ENCODE data around the gene ZNF554. TPM values are rescaled to one million over a fixed set of nuclear protein-coding genes. Genes with fewer than 3 reads are reported as not detected.

ZNF554 gene
- polyA plus RNA-seq, 2 of the 4 experiments (the other 2 are of a cell fraction): 0.54 to 0.65 TPM

- no peak for FAIRE-seq
- no peak for ATAC-seq
- Histone ChIP-seq H3K9me3 (peaks cover 8% of the 10 kb centered on the region; the same call in 1 of the 3 replicates), H3K4me1 (no peaks in the 10 kb centered on the region; the same call in 2 of the 3 replicates), H3K27ac (no peak overlapping the region), H3K4me3 (no peak overlapping the region), H3K4me2 (no peak overlapping the region)
- POLR2A ChIA-PET: no interaction called here
- no peak for DNase-seq (ENCODE audit: low read depth in 1 of 2, low spot score in 1 of 2)
- CTCF ChIA-PET: no interaction called here
- TF ChIP-seq HMGXB4 (CRISPR knock-in tag; IDR thresholded peaks at IDR 0.05; ENCODE audit: borderline replicate concordance) (no peak), MAZ (IDR thresholded peaks at IDR 0.05; ENCODE audit: borderline replicate concordance, low read depth, low read length) (no peak), CHD2 (IDR thresholded peaks at IDR 0.05; ENCODE audit: low read length, partially characterized antibody) (no peak), USF2 (IDR thresholded peaks at IDR 0.05) (no peak), MAX (IDR thresholded peaks at IDR 0.05) (no peak), HES2 (IDR thresholded peaks at IDR 0.05) (no peak), HOXA7 (CRISPR knock-in tag; IDR thresholded peaks at IDR 0.05) (no peak), SREBF2 (IDR thresholded peaks at IDR 0.05) (no peak), SMC3 (IDR thresholded peaks at IDR 0.05) (no peak), ZNF302 (CRISPR knock-in tag; IDR thresholded peaks at IDR 0.05) (no peak), RARB (CRISPR knock-in tag; IDR thresholded peaks at IDR 0.05) (no peak), FOSB (CRISPR knock-in tag; IDR thresholded peaks at IDR 0.05) (no peak), ELK1 (IDR thresholded peaks at IDR 0.05; ENCODE audit: low read depth, low read length) (no peak), RNF2 (IDR thresholded peaks at IDR 0.05; ENCODE audit: borderline replicate concordance, low read depth) (no peak), CTCF (IDR thresholded peaks at IDR 0.05) (no peak), CBX8 (IDR thresholded peaks at IDR 0.05) (no peak), HOXB13 (CRISPR knock-in tag; IDR thresholded peaks at IDR 0.05; ENCODE audit: low read depth) (no peak), ESRRA (IDR thresholded peaks at IDR 0.05; ENCODE audit: borderline replicate concordance, low read length) (no peak), GATA3 (IDR thresholded peaks at IDR 0.05; ENCODE audit: borderline replicate concordance) (no peak)
- 46% methylated on average over 5 of the region's 9 CpGs for WGBS (ENCODE audit: missing lambda C conversion rate)
Observed at GRCh38 chr19:2823646-2824045, 4.0 kb downstream of the ZNF554 start.

GRCh38 chr19:2824129-2824528 is 4.5 kb downstream of the ZNF554 start:
- ChIA-PET POLR2A (no interaction called here), CTCF (no interaction called here)
- Histone ChIP-seq H3K9me3 (peaks cover 8% of the 10 kb centered on the region; the same call in 1 of the 3 replicates), H3K4me2 (no peak overlapping the region), H3K4me1 (no peaks in the 10 kb centered on the region; the same call in 2 of the 3 replicates), H3K4me3 (no peak overlapping the region), H3K27ac (no peak overlapping the region)
- TF ChIP-seq RARB (CRISPR knock-in tag; IDR thresholded peaks at IDR 0.05) (no peak), RAD21 (conservative IDR thresholded peaks at IDR 0.05 in 1 of 2, IDR thresholded peaks at IDR 0.05 in 1 of 2) (no peak), HOXB13 (CRISPR knock-in tag; IDR thresholded peaks at IDR 0.05; ENCODE audit: low read depth) (no peak), HEYL (CRISPR knock-in tag; IDR thresholded peaks at IDR 0.05) (no peak), CHD2 (IDR thresholded peaks at IDR 0.05; ENCODE audit: low read length, partially characterized antibody) (no peak), REST (IDR thresholded peaks at IDR 0.05) (no peak), E2F6 (IDR thresholded peaks at IDR 0.05; ENCODE audit: borderline replicate concordance, low read depth) (no peak)
- 47% methylated on average over 5 of the region's 8 CpGs for WGBS (ENCODE audit: missing lambda C conversion rate)
- no peak for DNase-seq (ENCODE audit: low read depth in 1 of 2, low spot score in 1 of 2)
- ATAC-seq: no peak
- no peak for FAIRE-seq
